GM12891 (cell line): Measurements from ENCODE around the gene NUAK1.

Experiments used
- DNase-seq: peaks from one replicate; pipeline ENCODE4 v3.0.0; 2011; ENCODE audit warnings: low spot score; ENCODE audit not compliant: insufficient read length
- FAIRE-seq: peaks from 2 replicates; lab custom pipeline; 2011; peaks lifted over from hg19 to GRCh38; lab: Jason Lieb, UNC
- PAX5 ChIP-seq: IDR thresholded peaks from 2 replicates; pipeline ENCODE4 v1.6.1; 2011; ENCODE audit warnings: low read length, moderate library complexity, mild to moderate bottlenecking; ENCODE audit not compliant: insufficient read depth, severe bottlenecking
- POLR2A ChIP-seq: IDR thresholded peaks from 2 replicates; pipeline ENCODE4 v1.6.1; 2011; ENCODE audit warnings: low read depth, low read length, control low read depth
- POLR2AphosphoS5 ChIP-seq: IDR thresholded peaks from 2 replicates; pipeline ENCODE4 v1.6.1; 2011; ENCODE audit warnings: low read depth, low read length, control low read depth
- POU2F2 ChIP-seq: IDR thresholded peaks from 2 replicates; pipeline ENCODE4 v1.6.1; 2011; ENCODE audit warnings: low read depth, mild to moderate bottlenecking, control low read depth, low read length, moderate library complexity
- SPI1 ChIP-seq: IDR thresholded peaks from 2 replicates; pipeline ENCODE4 v1.6.1; 2011; ENCODE audit warnings: low read depth, low read length, control low read depth
- TAF1 ChIP-seq: IDR thresholded peaks from 2 replicates; pipeline ENCODE4 v1.6.1; 2011; ENCODE audit warnings: low read depth, low read length, control low read depth

NUAK1 gene

GRCh38 chr12:106101803-106102202, 37.0 kb downstream of the NUAK1 start:
- FAIRE-seq (no peak), DNase-seq (no peak)
- TF ChIP-seq POU2F2, result no peak
- TF ChIP-seq POLR2AphosphoS5, result no peak
- TF ChIP-seq SPI1, result no peak

GRCh38 chr12:106098691-106099200, 40.0 kb downstream of the NUAK1 start:
- DNase-seq, result no peak
- no peak for FAIRE-seq
- peak; percentile 29; the same call in 1 of the 2 replicates for TF ChIP-seq SPI1
- no peak for TF ChIP-seq TAF1

- TF ChIP-seq POU2F2, result no peak
- no peak for TF ChIP-seq POLR2A
- no peak for TF ChIP-seq TAF1
- TF ChIP-seq POLR2AphosphoS5, result no peak
- no peak for TF ChIP-seq SPI1
- no peak for TF ChIP-seq PAX5
- FAIRE-seq (no peak), DNase-seq (no peak)
Measured at GRCh38 chr12:106097011-106097410, 41.7 kb downstream of the NUAK1 start.

- FAIRE-seq (no peak), DNase-seq (no peak)
- no peak for TF ChIP-seq PAX5
- no peak for TF ChIP-seq POLR2A
- TF ChIP-seq TAF1, result no peak
- TF ChIP-seq SPI1, result no peak
- TF ChIP-seq POU2F2, result no peak
- no peak for TF ChIP-seq POLR2AphosphoS5
Measured at GRCh38 chr12:106096376-106096775, 42.4 kb downstream of the NUAK1 start.

- no peak for FAIRE-seq
- no peak for DNase-seq
Measured at GRCh38 chr12:106094304-106094703, 44.5 kb downstream of the NUAK1 start.

GRCh38 chr12:106093246-106093645, 45.5 kb downstream of the NUAK1 start:
- FAIRE-seq (no peak), DNase-seq (no peak)
- TF ChIP-seq PAX5 (no peak), POU2F2 (no peak), POLR2AphosphoS5 (no peak), SPI1 (no peak), POLR2A (no peak)

More at GRCh38 chr12:106094304-106094703, 44.5 kb downstream of the NUAK1 start:
- TF ChIP-seq PAX5 (no peak), POLR2A (no peak), POU2F2 (no peak), SPI1 (no peak), TAF1 (no peak), POLR2AphosphoS5 (no peak)

GRCh38 chr12:106091446-106091820, 47.3 kb downstream of the NUAK1 start:
- DNase-seq (no peak), FAIRE-seq (no peak)
- no peak for TF ChIP-seq POLR2AphosphoS5
- no peak for TF ChIP-seq POU2F2
- TF ChIP-seq POLR2A, result no peak
- TF ChIP-seq TAF1, result no peak
- TF ChIP-seq SPI1, result no peak
- no peak for TF ChIP-seq PAX5

GRCh38 chr12:106090591-106091445, 47.9 kb downstream of the NUAK1 start:
- DNase-seq (no peak), FAIRE-seq (no peak)
- TF ChIP-seq TAF1 (no peak), SPI1 (no peak), PAX5 (no peak), POLR2A (no peak), POU2F2 (no peak), POLR2AphosphoS5 (no peak)

GRCh38 chr12:106089935-106090334, 48.8 kb downstream of the NUAK1 start:
- FAIRE-seq (no peak), DNase-seq (no peak)
- TF ChIP-seq POU2F2 (no peak), TAF1 (no peak), POLR2A (no peak), PAX5 (no peak)

GRCh38 chr12:106088811-106089485, 49.8 kb downstream of the NUAK1 start:
- FAIRE-seq (no peak), DNase-seq (no peak)
- TF ChIP-seq PAX5 (no peak), POLR2AphosphoS5 (no peak), SPI1 (no peak), POLR2A (no peak), TAF1 (no peak), POU2F2 (no peak)
